ENCODE results near the gene FBLN1. TPM values are rescaled to one million over a fixed set of nuclear protein-coding genes. Genes with fewer than 3 reads are reported as not detected.
A peak's percentile ranks its signal among the peaks of the same experiment; 100 is the strongest.

FBLN1 gene
- polyA plus RNA-seq, 1 experiment, result 1,033 TPM

GRCh38 chr22:45455621-45456020 lies 47.1 kb upstream of the FBLN1 start:
- POLR2A ChIA-PET, result interaction anchor here (1.2 to 1.3 kb wide), 2 partner anchors 14 to 22 kb away, joined by 5 to 6 read pairs; no protein-coding TSS in a partner anchor
- CTCF ChIA-PET, result interaction anchor here (0.6 to 5.0 kb wide), 6 partner anchors 13 to 189 kb away, joined by 3 to 27 read pairs (median 3); no protein-coding TSS in a partner anchor

GRCh38 chr22:45456811-45457210 lies 45.9 kb upstream of the FBLN1 start:
- CTCF ChIA-PET, result interaction anchor here (1.0 kb wide), 1 partner anchor 268 kb away, joined by 3 read pairs; no protein-coding TSS in a partner anchor
- TF ChIP-seq CTCF (IDR thresholded peaks at IDR 0.05; ENCODE audit: insufficient read depth, low read depth, low read length), result no peak
- no peak for DNase-seq (ENCODE audit: low read depth)
- H3K27me3 ChIP-seq (ENCODE audit: control insufficient read depth, insufficient read depth, low read length), result no peaks in the 10 kb centered on the region
- H3K36me3 ChIP-seq (ENCODE audit: control insufficient read depth, insufficient read depth, low read length), result no peaks in the 10 kb centered on the region
- POLR2A ChIA-PET, result no interaction called here
- no peak overlapping the region for H3K4me3 ChIP-seq (ENCODE audit: low read depth, low read length)

More at GRCh38 chr22:45455621-45456020, 47.1 kb upstream of the FBLN1 start:
- Histone ChIP-seq H3K27me3 (ENCODE audit: control insufficient read depth, insufficient read depth, low read length) (no peaks in the 10 kb centered on the region), H3K4me3 (ENCODE audit: low read depth, low read length) (no peak overlapping the region), H3K36me3 (ENCODE audit: control insufficient read depth, insufficient read depth, low read length) (no peaks in the 10 kb centered on the region)
- no peak for DNase-seq (ENCODE audit: low read depth)
- no peak for TF ChIP-seq CTCF (IDR thresholded peaks at IDR 0.05; ENCODE audit: insufficient read depth, low read depth, low read length)

GRCh38 chr22:45458532-45458931 lies 44.2 kb upstream of the FBLN1 start:
- TF ChIP-seq CTCF (IDR thresholded peaks at IDR 0.05; ENCODE audit: insufficient read depth, low read depth, low read length), result no peak
- DNase-seq (ENCODE audit: low read depth), result no peak
- ChIA-PET CTCF (interaction anchor here (2.1 kb wide), 1 partner anchor 12 kb away, joined by 6 read pairs; no protein-coding TSS in a partner anchor), POLR2A (no interaction called here)
- H3K36me3 ChIP-seq (ENCODE audit: control insufficient read depth, insufficient read depth, low read length), result no peaks in the 10 kb centered on the region
- no peak overlapping the region for H3K4me3 ChIP-seq (ENCODE audit: low read depth, low read length)
- H3K27me3 ChIP-seq (ENCODE audit: control insufficient read depth, insufficient read depth, low read length), result no peaks in the 10 kb centered on the region

DNA sequence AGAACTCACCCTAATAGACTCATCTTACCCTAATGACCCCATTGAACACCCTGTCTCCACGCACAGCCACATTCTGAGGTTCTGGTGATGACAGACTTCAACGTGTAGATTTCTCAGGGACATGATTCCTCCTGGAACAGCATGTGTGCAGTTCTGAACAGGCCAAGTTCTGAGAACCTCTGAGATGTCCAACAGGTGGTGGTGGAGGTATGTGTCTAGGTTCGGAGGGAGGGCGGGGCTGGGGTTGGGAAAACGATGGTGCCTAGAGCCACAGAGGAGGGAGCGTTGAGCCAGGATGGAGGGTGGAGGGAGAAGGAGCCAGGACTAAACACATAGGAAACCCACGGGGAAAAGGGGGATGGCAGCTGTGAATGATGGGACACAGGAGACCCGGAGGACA lies 43.4 kb upstream of the FBLN1 start:
- Histone ChIP-seq H3K36me3 (ENCODE audit: control insufficient read depth, insufficient read depth, low read length) (no peaks in the 10 kb centered on the region), H3K27me3 (ENCODE audit: control insufficient read depth, insufficient read depth, low read length) (no peaks in the 10 kb centered on the region), H3K4me3 (ENCODE audit: low read depth, low read length) (no peak overlapping the region)
- DNase-seq (ENCODE audit: low read depth), result no peak
- no peak for TF ChIP-seq CTCF (IDR thresholded peaks at IDR 0.05; ENCODE audit: insufficient read depth, low read depth, low read length)
- ChIA-PET POLR2A (no interaction called here), CTCF (interaction anchor here (1.3 to 2.1 kb wide), 2 partner anchors 11 to 13 kb away, joined by 3 to 6 read pairs; no protein-coding TSS in a partner anchor)

GRCh38 chr22:45460288-45461109 lies 42.2 kb upstream of the FBLN1 start:
- no peaks in the 10 kb centered on the region for H3K36me3 ChIP-seq (ENCODE audit: control insufficient read depth, insufficient read depth, low read length)
- ChIA-PET CTCF (interaction anchor here (0.6 to 2.1 kb wide), 4 partner anchors 9 to 40 kb away, joined by 3 to 7 read pairs (median 4); no protein-coding TSS in a partner anchor), POLR2A (interaction anchor here (1.0 kb wide), 1 partner anchor 9 kb away, joined by 7 read pairs; no protein-coding TSS in a partner anchor)
- peak; percentile 57 for DNase-seq (ENCODE audit: low read depth)
- H3K27me3 ChIP-seq (ENCODE audit: control insufficient read depth, insufficient read depth, low read length), result no peaks in the 10 kb centered on the region
- no peak overlapping the region for H3K4me3 ChIP-seq (ENCODE audit: low read depth, low read length)
- TF ChIP-seq CTCF (IDR thresholded peaks at IDR 0.05; ENCODE audit: insufficient read depth, low read depth, low read length), result no peak

All from BJ (cell line).